ENCODE data around the gene ARL6IP4.

The ARL6IP4 gene

GRCh38 chr12:122966743-122967550 lies 13.5 kb upstream of the ARL6IP4 start:
- DNase-seq, result no peak
- H3K27me3 Mint-ChIP-seq (ENCODE audit: low read depth, poor library complexity), result peaks cover 18% of the 10 kb centered on the region
- no peaks in the 10 kb centered on the region for H3K36me3 Mint-ChIP-seq (ENCODE audit: low read depth)
- peak overlapping the region; percentile 44 for H3K4me3 Mint-ChIP-seq
- H3K27ac Mint-ChIP-seq, result no peak overlapping the region
- no peak for TF ChIP-seq CTCF (IDR thresholded peaks at IDR 0.05)
- no peaks in the 10 kb centered on the region for H3K9me3 Mint-ChIP-seq
- peaks cover 33% of the 10 kb centered on the region for H3K4me1 Mint-ChIP-seq

- Mint-ChIP-seq H3K27ac (no peak overlapping the region), H3K36me3 (ENCODE audit: low read depth) (no peaks in the 10 kb centered on the region), H3K27me3 (ENCODE audit: low read depth, poor library complexity) (peaks cover 18% of the 10 kb centered on the region), H3K4me3 (no peak overlapping the region), H3K9me3 (no peaks in the 10 kb centered on the region), H3K4me1 (peaks cover 38% of the 10 kb centered on the region)
- no peak for TF ChIP-seq CTCF (IDR thresholded peaks at IDR 0.05)
- DNase-seq, result no peak
These were observed 12.4 kb upstream of the ARL6IP4 start for GRCh38 chr12:122968104-122968503.

GRCh38 chr12:122969676-122970075 lies 10.8 kb upstream of the ARL6IP4 start:
- no peaks in the 10 kb centered on the region for H3K36me3 Mint-ChIP-seq (ENCODE audit: low read depth)
- H3K27ac Mint-ChIP-seq, result no peak overlapping the region
- TF ChIP-seq CTCF (IDR thresholded peaks at IDR 0.05), result no peak
- H3K4me1 Mint-ChIP-seq, result peaks cover 36% of the 10 kb centered on the region
- H3K27me3 Mint-ChIP-seq (ENCODE audit: low read depth, poor library complexity), result peaks cover 18% of the 10 kb centered on the region
- no peak for DNase-seq
- no peak overlapping the region for H3K4me3 Mint-ChIP-seq
- H3K9me3 Mint-ChIP-seq, result no peaks in the 10 kb centered on the region

- Mint-ChIP-seq H3K4me3 (peak overlapping the region; percentile 96), H3K4me1 (peaks cover 34% of the 10 kb centered on the region), H3K36me3 (ENCODE audit: low read depth) (no peaks in the 10 kb centered on the region), H3K9me3 (no peaks in the 10 kb centered on the region), H3K27ac (peak overlapping the region; percentile 100), H3K27me3 (ENCODE audit: low read depth, poor library complexity) (no peaks in the 10 kb centered on the region)
- DNase-seq, result peak; percentile 98
- TF ChIP-seq CTCF (IDR thresholded peaks at IDR 0.05), result no peak
These were observed 6.1 kb upstream of the ARL6IP4 start for GRCh38 chr12:122974274-122974891.

GRCh38 chr12:122974892-122975789 lies 5.3 kb upstream of the ARL6IP4 start, which contains the start of gene OGFOD2:
Gene OGFOD2 (plus strand): TSS chr12:122975244. CDS start chr12:122975252, 8 bp downstream.
- peak; percentile 91 for DNase-seq
- no peaks in the 10 kb centered on the region for H3K27me3 Mint-ChIP-seq (ENCODE audit: low read depth, poor library complexity)
- H3K27ac Mint-ChIP-seq, result peak within 1 kb of the TSS; percentile 100
- no peaks in the 10 kb centered on the region for H3K36me3 Mint-ChIP-seq (ENCODE audit: low read depth)
- TF ChIP-seq CTCF (IDR thresholded peaks at IDR 0.05), result no peak
- H3K9me3 Mint-ChIP-seq, result no peaks in the 10 kb centered on the region
- peaks cover 42% of the 10 kb centered on the region for H3K4me1 Mint-ChIP-seq
- H3K4me3 Mint-ChIP-seq, result peak within 1 kb of the TSS; percentile 96
